Activated T-cell treated with anti-CD3 and anti-CD28 coated beads for 48 hours (primary cell): ENCODE results near the gene ZFAND2A.
"Not testable (repeated sequence)": the region's sequence is repeated elsewhere in the genome, so short reads cannot be mapped to it uniquely, and the experiment has no call there.

Source experiments
- DNase-seq: peaks from one replicate; pipeline ENCODE4 v3.0.0-alpha.2; 2020; ENCODE audit warnings: low read depth

ZFAND2A gene

GRCh38 chr7:1124164-1124563 is 35.8 kb downstream of the ZFAND2A start:
- no peak for DNase-seq

DNA sequence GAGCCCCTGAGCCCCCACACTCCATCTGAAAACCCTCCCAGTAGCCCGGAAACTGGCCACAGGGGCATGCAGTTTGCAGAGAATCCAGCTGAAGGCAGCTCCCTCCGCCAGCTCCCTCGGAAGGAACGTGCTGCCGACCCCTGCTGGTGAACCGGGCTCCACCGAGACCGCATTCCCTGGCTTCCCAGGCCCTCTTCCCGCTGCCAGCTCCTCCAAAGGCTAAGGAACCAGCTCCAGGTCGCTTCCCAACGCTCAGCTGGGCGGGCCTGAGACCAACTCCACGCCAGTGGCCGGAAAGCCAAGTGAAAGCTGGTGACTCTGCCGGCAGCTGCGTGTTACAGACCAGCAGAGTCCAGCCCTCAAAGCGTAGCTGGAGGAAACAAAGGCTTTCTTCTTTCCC is 36.3 kb downstream of the ZFAND2A start:
- DNase-seq: no peak

GRCh38 chr7:1122832-1123501 is 37.0 kb downstream of the ZFAND2A start:
- DNase-seq: no peak

DNA sequence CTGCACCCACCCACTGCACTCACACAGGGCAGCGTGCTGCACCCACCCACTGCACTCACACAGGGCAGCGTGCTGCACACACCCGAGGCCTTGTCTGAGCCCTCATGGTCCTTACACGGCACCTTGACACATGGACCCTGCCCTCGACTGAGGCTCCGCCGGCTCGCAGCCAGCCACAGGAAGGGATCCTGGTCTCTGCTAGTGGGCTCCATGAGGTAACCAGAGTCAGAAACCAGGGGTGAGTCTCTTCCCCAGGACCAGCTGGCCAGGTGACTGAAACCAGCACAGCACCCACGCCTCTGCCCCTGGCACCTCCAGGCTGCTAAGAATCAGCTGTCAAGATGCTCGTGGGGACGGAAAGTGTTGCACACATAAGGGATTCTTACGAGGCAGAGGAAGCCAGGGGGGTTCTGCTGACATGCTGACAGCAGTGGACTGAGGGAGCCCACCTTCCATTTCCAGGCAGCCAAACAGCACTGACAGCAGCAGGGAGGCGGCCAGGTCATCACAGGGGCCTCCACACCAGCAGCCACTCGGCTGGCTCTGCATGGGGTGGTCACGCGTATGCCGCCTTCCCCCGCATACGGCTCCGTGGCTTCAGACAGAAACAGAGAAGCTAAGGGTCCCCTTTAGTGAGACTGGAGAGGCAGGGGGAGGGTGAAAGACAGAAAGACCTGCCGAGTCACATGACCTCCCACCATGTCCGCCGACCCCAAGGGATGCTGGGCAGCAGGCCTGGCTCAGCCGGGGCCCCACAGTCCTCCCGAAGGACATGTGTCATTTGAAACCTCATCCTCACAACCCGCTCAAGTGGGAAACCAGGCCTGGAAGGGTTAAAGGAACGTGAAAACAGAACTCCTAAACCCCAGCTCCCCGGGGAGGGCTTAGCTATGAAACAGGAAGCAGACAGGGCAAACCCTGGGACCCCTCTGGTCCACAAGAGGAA is 37.8 kb downstream of the ZFAND2A start:
- DNase-seq: no peak

DNA sequence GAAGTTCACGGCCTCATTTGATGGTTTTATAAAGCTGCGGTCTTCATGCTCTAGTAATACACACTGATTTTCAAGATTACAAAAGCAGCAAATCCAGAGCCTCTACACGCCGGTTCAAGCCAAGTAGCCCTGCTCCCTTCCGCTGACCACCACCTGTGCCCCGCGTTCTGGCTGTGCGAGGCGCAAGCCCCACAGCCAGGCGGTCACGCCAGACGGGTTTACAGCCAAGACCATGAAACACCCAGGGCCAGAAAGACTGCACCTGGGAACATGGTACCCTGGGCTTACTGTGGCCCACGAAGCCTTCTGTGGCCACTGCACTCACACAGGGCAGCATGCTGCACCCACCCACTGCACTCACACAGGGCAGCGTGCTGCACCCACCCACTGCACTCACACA is 38.5 kb downstream of the ZFAND2A start:
- DNase-seq: no peak

DNA sequence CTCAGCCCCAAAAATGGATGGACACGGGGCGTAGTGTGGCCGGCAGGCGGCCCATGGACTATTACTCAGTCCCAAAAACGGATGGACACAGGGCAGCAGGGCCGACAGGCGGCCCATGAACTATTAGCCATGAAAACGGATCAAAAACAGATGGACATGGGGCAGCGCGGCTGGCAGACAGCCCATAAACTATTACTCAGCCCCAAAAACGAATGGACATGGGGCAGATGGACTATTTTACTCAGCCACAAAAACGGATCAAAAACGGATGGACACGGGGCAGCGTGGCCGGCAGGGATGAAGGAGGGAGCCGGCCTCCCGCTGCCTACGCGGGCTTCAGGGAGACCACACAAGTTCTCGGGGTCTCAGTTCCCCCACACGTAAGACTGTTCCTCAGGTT is 39.2 kb downstream of the ZFAND2A start:
- DNase-seq: no peak

DNA sequence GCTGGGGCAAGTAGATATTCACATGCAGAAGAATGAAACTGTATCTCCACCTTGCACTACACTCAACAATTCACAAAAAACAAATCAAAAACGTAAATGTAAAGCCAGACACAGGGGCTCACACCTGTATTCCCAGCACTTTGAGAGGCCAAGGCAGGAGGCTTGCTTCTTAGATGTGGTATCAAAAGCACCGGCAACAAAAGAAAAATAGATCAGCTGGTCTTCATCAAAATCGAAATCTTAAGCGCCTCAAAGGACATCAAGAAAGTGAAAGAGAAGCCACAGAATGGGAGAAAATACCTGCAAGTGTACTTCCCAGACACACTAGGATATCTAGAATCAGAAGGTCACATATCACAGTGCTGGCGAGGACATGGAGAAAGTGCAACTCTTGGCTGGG is 40.8 kb downstream of the ZFAND2A start:
- DNase-seq: no peak

GRCh38 chr7:1117321-1117928 is 42.6 kb downstream of the ZFAND2A start:
- no peak for DNase-seq

GRCh38 chr7:1116383-1117008 is 43.5 kb downstream of the ZFAND2A start:
- DNase-seq: not testable (repeated sequence)

DNA sequence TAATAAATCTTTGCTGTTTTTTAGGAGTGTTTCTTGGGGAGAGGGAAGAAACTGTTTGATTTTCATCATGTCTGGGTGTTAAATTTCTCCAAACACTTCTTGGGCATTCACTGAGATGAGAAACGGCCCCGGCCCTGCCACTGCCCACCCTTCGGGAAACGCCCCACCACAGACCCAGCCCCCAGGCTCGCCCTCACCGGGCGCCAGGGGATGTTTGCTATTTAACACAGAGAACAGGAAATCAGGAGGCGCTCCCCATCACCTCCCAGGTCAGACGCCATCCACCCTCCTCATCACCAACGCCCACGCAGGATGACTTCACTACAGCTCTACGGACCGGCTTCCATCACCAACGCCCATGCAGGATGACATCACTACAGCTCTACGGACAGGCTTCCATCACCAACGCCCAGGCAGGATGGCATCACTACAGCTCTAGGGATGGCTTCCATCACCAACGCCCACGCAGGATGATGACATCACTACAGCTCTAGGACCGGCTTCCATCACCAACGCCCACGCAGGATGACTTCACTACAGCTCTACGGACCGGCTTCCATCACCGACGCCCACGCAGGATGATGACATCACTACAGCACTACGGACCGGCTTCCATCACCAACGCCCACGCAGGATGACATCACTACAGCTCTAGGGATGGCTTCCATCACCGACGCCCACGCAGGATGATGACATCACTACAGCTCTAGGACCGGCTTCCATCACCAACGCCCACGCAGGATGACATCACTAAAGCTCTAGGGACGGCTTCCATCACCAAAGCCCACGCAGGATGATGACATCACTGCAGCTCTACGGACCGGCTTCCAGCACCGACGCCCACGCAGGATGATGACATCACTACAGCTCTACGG is 44.6 kb downstream of the ZFAND2A start:
- not testable (repeated sequence) for DNase-seq

GRCh38 chr7:1114505-1114904 is 45.5 kb downstream of the ZFAND2A start:
- DNase-seq: no peak

DNA sequence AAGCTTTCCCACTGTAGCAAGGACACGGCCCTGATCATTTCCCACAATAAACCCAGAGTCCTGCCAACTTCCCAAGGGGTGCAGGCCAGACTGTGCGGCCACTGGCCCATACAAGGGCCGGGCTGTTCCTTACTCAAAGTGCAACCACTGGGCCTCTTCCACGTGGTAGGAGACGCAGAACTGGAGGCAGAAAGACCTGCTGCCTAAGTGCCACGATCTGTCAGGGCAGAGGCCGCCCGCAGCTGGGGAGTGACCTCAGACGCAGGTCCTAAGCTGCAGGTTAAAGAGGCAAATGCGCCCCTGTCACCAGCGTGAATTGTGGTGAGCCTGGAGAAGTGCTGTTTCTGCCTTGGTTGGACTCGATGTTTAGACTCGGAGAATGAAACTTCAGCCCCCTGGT is 45.9 kb downstream of the ZFAND2A start:
- DNase-seq: no peak

- DNase-seq: no peak
Measured at GRCh38 chr7:1113548-1113885, 46.5 kb downstream of the ZFAND2A start.

DNA sequence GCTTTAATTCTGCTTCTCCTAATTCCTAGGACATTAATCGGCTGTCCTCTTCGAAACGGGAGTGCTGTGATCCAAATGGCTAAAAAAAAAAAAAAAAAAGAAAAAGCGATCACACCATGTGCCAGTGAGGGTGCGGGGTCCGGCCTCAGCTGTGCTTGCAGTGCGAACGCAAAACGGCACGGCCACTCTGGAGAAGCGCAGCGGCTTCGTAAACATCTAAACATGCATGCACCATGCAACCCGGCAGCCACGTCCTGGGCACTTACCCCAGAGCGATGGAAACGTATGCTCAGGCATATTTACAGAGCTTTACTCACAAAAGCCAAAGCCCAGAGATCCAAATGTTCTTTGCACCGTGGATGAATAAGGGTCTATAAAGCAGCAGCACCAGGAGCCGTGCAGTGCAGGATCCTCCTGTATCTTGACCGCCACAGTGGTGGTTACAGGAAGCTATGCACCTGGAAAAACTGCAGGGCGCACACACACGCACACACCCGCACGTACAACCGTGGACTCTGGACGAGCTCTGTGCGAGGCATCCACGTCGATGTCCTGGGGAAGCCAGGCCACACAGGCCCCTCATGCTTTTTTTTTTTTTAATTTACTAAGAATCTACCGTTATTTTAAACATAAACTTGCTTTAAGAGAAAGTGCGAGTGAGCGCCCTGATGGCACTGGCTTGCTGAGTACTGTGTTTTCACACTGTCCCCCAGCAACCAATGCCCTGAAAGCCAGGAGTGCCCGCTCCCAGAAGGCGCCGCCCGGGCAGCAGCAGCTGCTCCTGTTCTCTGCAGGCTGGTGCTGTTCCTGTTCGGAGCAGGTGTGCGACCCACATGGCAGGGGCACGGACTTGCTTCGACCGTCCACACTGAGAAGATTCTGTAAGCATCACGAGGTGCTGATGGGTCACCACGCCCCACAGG is 47.1 kb downstream of the ZFAND2A start:
- DNase-seq: no peak

- DNase-seq: no peak
Measured at GRCh38 chr7:1112109-1112508, 47.9 kb downstream of the ZFAND2A start.

- no peak for DNase-seq
Measured at GRCh38 chr7:1111156-1111555, 48.8 kb downstream of the ZFAND2A start.

GRCh38 chr7:1110358-1110757 is 49.6 kb downstream of the ZFAND2A start:
- no peak for DNase-seq

DNA sequence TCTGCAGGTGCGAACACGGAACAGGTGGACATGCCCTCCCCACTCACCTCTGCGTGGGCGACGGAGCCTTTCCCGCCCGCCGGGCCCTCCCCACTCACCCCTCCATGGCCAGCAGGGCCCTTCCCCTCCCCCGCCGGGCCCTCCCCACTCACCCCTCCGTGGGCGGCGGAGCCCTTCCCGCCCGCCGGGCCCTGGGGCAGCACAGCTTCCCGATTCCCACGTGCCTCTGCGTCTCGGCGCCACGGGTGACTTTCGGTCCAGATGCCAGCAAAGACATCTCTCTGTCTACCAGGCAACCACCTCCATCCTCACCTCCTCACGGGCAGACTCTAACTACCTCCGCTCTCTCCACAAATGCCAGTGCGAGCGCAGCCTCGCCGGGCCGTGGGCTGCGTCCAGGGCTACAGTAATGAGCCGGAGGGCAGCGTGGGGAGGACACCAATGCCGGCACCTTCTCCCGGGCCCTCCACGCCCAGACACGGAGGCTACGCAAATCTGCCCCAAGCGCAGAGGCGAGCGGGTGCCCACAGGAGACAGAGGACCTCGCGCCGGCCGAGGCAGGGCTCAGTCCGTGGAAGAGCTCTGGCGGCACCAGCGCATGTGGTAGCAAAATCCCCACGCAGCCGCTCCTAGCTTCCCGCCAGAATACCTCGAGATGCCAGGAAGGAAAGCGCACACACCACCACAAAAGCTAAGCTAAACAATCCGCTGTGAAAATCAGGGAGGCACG is 50.2 kb downstream of the ZFAND2A start:
- no peak for DNase-seq

DNA sequence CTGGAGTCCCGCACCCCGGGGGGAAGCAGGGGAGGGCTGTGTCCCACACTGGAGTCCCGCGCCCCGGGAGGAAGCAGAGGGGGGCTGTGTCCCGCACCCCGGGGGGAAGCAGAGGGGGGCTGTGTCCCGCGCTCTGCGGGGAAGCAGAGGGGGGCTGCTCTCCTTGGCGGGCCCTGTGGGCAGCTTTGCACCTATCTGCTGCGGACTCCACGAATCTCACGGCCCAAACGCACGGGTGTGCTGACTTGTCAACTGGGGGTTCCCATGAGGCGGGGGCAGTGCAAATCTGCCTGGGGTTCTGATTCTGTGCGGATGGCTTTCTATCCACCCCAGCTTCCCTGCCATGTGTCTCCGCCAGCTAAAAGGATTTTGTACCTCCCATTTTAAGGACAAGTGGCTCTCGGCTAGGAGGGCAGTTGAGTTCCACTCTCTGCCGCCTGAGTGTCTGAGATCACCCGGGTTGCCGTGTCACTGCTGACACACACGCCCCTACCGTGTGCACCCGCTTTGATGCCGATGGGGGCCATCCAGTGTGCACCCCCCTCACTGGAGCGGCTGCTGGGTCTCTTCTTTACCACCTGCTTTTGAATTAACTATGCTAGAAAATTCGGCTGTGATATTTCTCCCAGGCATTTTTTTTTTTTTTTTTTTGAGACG is 51.6 kb downstream of the ZFAND2A start:
- no peak for DNase-seq
